SK-N-SH (cell line): ENCODE measurements around the gene UBE2G2. TPM values are rescaled to one million over a fixed set of nuclear protein-coding genes. Genes with fewer than 3 reads are reported as not detected.

Experiments
- CTCF ChIA-PET: fragments of 300-600, 350-600 bp; formaldehyde crosslinking; extraction: SDS; loops from one replicate; lab custom pipeline; 2021; lab: Yijun Ruan, JAX
- POLR2A ChIA-PET: fragments of 350-600 bp; sonication (Branson Sonifier 250); formaldehyde crosslinking; extraction: SDS; loops from one replicate; lab custom pipeline; 2020; ENCODE audit warnings: antibody characterized with exemption, inconsistent platforms; lab: Yijun Ruan, JAX
- DNase-seq: peaks from one replicate; pipeline ENCODE4 v3.0.0; 2012
- H2AFZ ChIP-seq: fragments of 200-600 bp; sonication (generic); 2 replicates; pipeline ENCODE4 v1.8.1; 2016; ENCODE audit warnings: antibody characterized with exemption, mild to moderate bottlenecking, low read depth
- H3F3A ChIP-seq: fragments of 200-600 bp; sonication (generic); replicated peaks from 2 replicates; pipeline ENCODE3; 2016; ENCODE audit warnings: antibody characterized with exemption, mild to moderate bottlenecking; ENCODE audit not compliant: insufficient read depth
- H3K27ac ChIP-seq, 2 experiments: fragments of 200-500 bp in 1 of 2; fragments of 200-600 bp in 1 of 2; sonication (Bioruptor generic) in 1 of 2; sonication (generic), shearing (Covaris generic) in 1 of 2; 2 replicates each; pipeline versions ENCODE4 v1.5.1 to v1.6.1; 2014 to 2016; ENCODE audit warnings: low read depth in 2 of 2, inconsistent platforms in 1 of 2, low read length in 1 of 2, mild to moderate bottlenecking in 1 of 2, mixed read lengths in 1 of 2
- H3K27me3 ChIP-seq: fragments of 200-600 bp; sonication (generic), shearing (Covaris generic); 2 replicates; pipeline ENCODE4 v1.6.1; 2016; ENCODE audit warnings: mixed run types; ENCODE audit not compliant: insufficient read depth
- H3K36me3 ChIP-seq, 2 experiments: fragments of 200-500 bp in 1 of 2; fragments of 200-600 bp in 1 of 2; sonication (Bioruptor generic) in 1 of 2; sonication (generic) in 1 of 2; replicated peaks in 1 of 2; 2 replicates each; pipeline versions ENCODE3 to v1.5.1; 2014 to 2016; ENCODE audit warnings: low read length in 1 of 2, mild to moderate bottlenecking in 1 of 2; ENCODE audit not compliant: insufficient read depth in 2 of 2, control insufficient read depth in 1 of 2
- H3K4me1 ChIP-seq, 2 experiments: fragments of 200-500 bp in 1 of 2; fragments of 200-600 bp in 1 of 2; sonication (Bioruptor generic) in 1 of 2; sonication (generic), shearing (Covaris generic) in 1 of 2; 2 replicates each; pipeline versions ENCODE4 v1.5.1 to v1.6.1; 2014 to 2016; ENCODE audit warnings: low read depth in 1 of 2, low read length in 1 of 2, mixed run types in 1 of 2; ENCODE audit not compliant: insufficient read depth in 2 of 2, control insufficient read depth in 1 of 2
- H3K4me2 ChIP-seq: fragments of 200-600 bp; sonication (generic), shearing (Covaris generic); 2 replicates; pipeline ENCODE4 v1.6.1; 2017; ENCODE audit warnings: mixed run types
- H3K4me3 ChIP-seq, 2 experiments: fragments of 200-500 bp in 1 of 2; fragments of 200-600 bp in 1 of 2; sonication (Bioruptor generic) in 1 of 2; sonication (generic), shearing (Covaris generic) in 1 of 2; 2 replicates each; pipeline versions ENCODE4 v1.5.1 to v1.8.1; 2014 to 2016; ENCODE audit warnings: low read depth in 2 of 2, inconsistent platforms in 1 of 2, low read length in 1 of 2, mild to moderate bottlenecking in 1 of 2, mixed read lengths in 1 of 2, moderate library complexity in 1 of 2
- H3K79me2 ChIP-seq: fragments of 200-600 bp; sonication (generic); 2 replicates; pipeline ENCODE4 v1.8.1; 2017; ENCODE audit warnings: mild to moderate bottlenecking; ENCODE audit not compliant: insufficient read depth
- H3K9ac ChIP-seq: fragments of 200-600 bp; sonication (generic); 2 replicates; pipeline ENCODE4 v1.6.1; 2017; ENCODE audit warnings: mixed run types
- H3K9me2 ChIP-seq: fragments of 200-600 bp; sonication (generic); 2 replicates; pipeline ENCODE4 v1.6.1; 2017; ENCODE audit warnings: mixed run types
- H3K9me3 ChIP-seq: fragments of 200-600 bp; sonication (generic); 2 replicates; pipeline ENCODE4 v1.6.1; 2017; ENCODE audit warnings: mixed run types, mild to moderate bottlenecking, moderate library complexity
- H4K20me1 ChIP-seq: fragments of 200-600 bp; sonication (generic); 2 replicates; pipeline ENCODE4 v1.6.1; 2017; ENCODE audit warnings: mild to moderate bottlenecking, mixed run types; ENCODE audit not compliant: insufficient read depth
- CTCF ChIP-seq: fragments of 200-600 bp; sonication (generic); IDR thresholded peaks from 2 replicates; pipeline ENCODE4 v1.6.1; 2017; ENCODE audit warnings: antibody characterized with exemption, mild to moderate bottlenecking, moderate library complexity
- ELF1 ChIP-seq: IDR thresholded peaks from 2 replicates; pipeline ENCODE4 v1.4.0; 2012
- FOSL2 ChIP-seq: IDR thresholded peaks from 2 replicates; pipeline ENCODE4 v1.4.0; 2012; ENCODE audit warnings: low read depth, mild to moderate bottlenecking, moderate library complexity, borderline replicate concordance
- FOXJ3 ChIP-seq: sonication (generic); formaldehyde crosslinking; IDR thresholded peaks from 2 replicates; pipeline ENCODE4 v1.5.1; 2020; ENCODE audit warnings: mild to moderate bottlenecking, missing genetic modification reagents
- GABPA ChIP-seq: IDR thresholded peaks from 2 replicates; pipeline ENCODE4 v1.4.0; 2012; ENCODE audit warnings: low read depth, mild to moderate bottlenecking
- IRF3 ChIP-seq: fragments of 150-350 bp; IDR thresholded peaks from 2 replicates; pipeline ENCODE4 v1.6.1; 2016; ENCODE audit warnings: mild to moderate bottlenecking, low read depth, low read length
- MAX ChIP-seq: IDR thresholded peaks from 2 replicates; pipeline ENCODE4 v1.4.0; 2012; ENCODE audit warnings: low read depth
- MEF2A ChIP-seq: IDR thresholded peaks from 2 replicates; pipeline ENCODE4 v1.4.0; 2012; ENCODE audit warnings: low read depth, borderline replicate concordance
- NFIC ChIP-seq: IDR thresholded peaks from 2 replicates; pipeline ENCODE4 v1.4.0; 2012; ENCODE audit warnings: borderline replicate concordance
- PBX3 ChIP-seq: IDR thresholded peaks from 2 replicates; pipeline ENCODE4; 2012
- POLR2AphosphoS5 ChIP-seq: IDR thresholded peaks from 2 replicates; pipeline ENCODE4 v1.6.1; 2012; ENCODE audit warnings: low read depth, low read length
- RAD21 ChIP-seq: IDR thresholded peaks from 2 replicates; pipeline ENCODE4 v1.6.1; 2012; ENCODE audit warnings: mild to moderate bottlenecking, low read length
- RCOR1 ChIP-seq: fragments of 150-350 bp; IDR thresholded peaks from 2 replicates; pipeline ENCODE4 v1.6.1; 2017; ENCODE audit warnings: antibody characterized with exemption, low read length
- REST ChIP-seq: IDR thresholded peaks from 2 replicates; pipeline ENCODE4 v1.6.1; 2012; ENCODE audit warnings: mild to moderate bottlenecking, low read depth, low read length, moderate library complexity
- RXRA ChIP-seq: IDR thresholded peaks from 2 replicates; pipeline ENCODE4 v1.4.0; 2012; ENCODE audit warnings: low read depth, mild to moderate bottlenecking, borderline replicate concordance
- TEAD4 ChIP-seq: IDR thresholded peaks from 2 replicates; pipeline ENCODE4 v1.4.0; 2012; ENCODE audit warnings: mild to moderate bottlenecking, borderline replicate concordance; ENCODE audit not compliant: insufficient read depth
- USF1 ChIP-seq: IDR thresholded peaks from 2 replicates; pipeline ENCODE4 v1.4.0; 2012; ENCODE audit warnings: low read depth, borderline replicate concordance
- USF2 ChIP-seq: fragments of 150-350 bp; IDR thresholded peaks from 2 replicates; pipeline ENCODE4 v1.6.1; 2017; ENCODE audit warnings: antibody characterized with exemption, low read length, low read depth, borderline replicate concordance
- whole genome bisulfite sequencing: methylation state at CpG from one replicate; pipeline ENCODE4 v1.1.6; 2017; ENCODE audit warnings: low lambda C conversion rate; 5-methylcytosine and 5-hydroxymethylcytosine counted together
- polyA plus RNA-seq, 3 experiments: library from polyadenylated mRNA; depleted of rRNA; stranded (reverse); fragments of >200 nt; gene quantifications; 2 replicates each; pipeline ENCODE4 v1.2.3, GENCODE V29; 2012

Gene UBE2G2
- polyA plus RNA-seq, 1 of the 3 experiments (the other 2 are of a cell fraction), result 129 TPM

- Histone ChIP-seq H2AFZ (no peak overlapping the region), H3K9me3 (no peaks in the 10 kb centered on the region), H3K27me3 (no peaks in the 10 kb centered on the region), H4K20me1 (peaks cover 92% of the 10 kb centered on the region), H3K27ac (no peak overlapping the region), H3K79me2 (peaks cover 100% of the 10 kb centered on the region), H3K9me2 (no peaks in the 10 kb centered on the region), H3K36me3 (peaks cover 8 to 12% of the 10 kb centered on the region in 2 experiments), H3F3A (no peaks in the 10 kb centered on the region), H3K4me2 (no peak overlapping the region), H3K9ac (no peak overlapping the region), H3K4me1 (peaks cover 0 to 4% of the 10 kb centered on the region in 2 experiments; a peak in 2 of 4 replicates), H3K4me3 (no peak overlapping the region)
- 82% methylated on average over 3 of the region's 5 CpGs for WGBS
- TF ChIP-seq CTCF (no peak), RCOR1 (no peak), REST (no peak), ELF1 (no peak), POLR2AphosphoS5 (no peak), TEAD4 (no peak)
- no peak for DNase-seq
- POLR2A ChIA-PET, result no interaction called here
- CTCF ChIA-PET, result interaction anchor here (0.9 to 1.3 kb wide), 2 partner anchors 9 kb away, joined by 3 to 7 read pairs; no protein-coding TSS in a partner anchor
Observed at GRCh38 chr21:44791246-44791645, 10.4 kb downstream of the UBE2G2 start.

GRCh38 chr21:44790368-44790767 is 11.3 kb downstream of the UBE2G2 start:
- DNase-seq, result no peak
- H3K4me2 ChIP-seq, result no peak overlapping the region
- 94% methylated on average over 3 of the region's 3 CpGs for WGBS
- H3K27me3 ChIP-seq, result no peaks in the 10 kb centered on the region
- H3K9me2 ChIP-seq, result no peaks in the 10 kb centered on the region
- H4K20me1 ChIP-seq, result peaks cover 91% of the 10 kb centered on the region
- POLR2A ChIA-PET, result no interaction called here
- H3K4me1 ChIP-seq, result peaks cover 0 to 4% of the 10 kb centered on the region in 2 experiments; a peak in 2 of 4 replicates
- H3K9me3 ChIP-seq, result no peaks in the 10 kb centered on the region
- H3K9ac ChIP-seq, result no peak overlapping the region
- H3K36me3 ChIP-seq, result peaks cover 9 to 12% of the 10 kb centered on the region in 2 experiments
- H3F3A ChIP-seq, result no peaks in the 10 kb centered on the region
- H3K4me3 ChIP-seq, result no peak overlapping the region
- CTCF ChIA-PET, result no interaction called here
- no peak overlapping the region for H2AFZ ChIP-seq
- peaks cover 100% of the 10 kb centered on the region for H3K79me2 ChIP-seq
- H3K27ac ChIP-seq, result no peak overlapping the region
- TF ChIP-seq ELF1 (no peak), RAD21 (no peak), TEAD4 (no peak), USF2 (no peak), USF1 (no peak), GABPA (no peak), MEF2A (no peak), POLR2AphosphoS5 (no peak), RXRA (no peak), MAX (no peak), PBX3 (no peak), FOXJ3 (no peak), NFIC (no peak), IRF3 (no peak), FOSL2 (no peak)
